Activated CD8-positive, alpha-beta memory T cell treated with anti-CD3 and anti-CD28 coated beads for 1 hour (primary cell): ENCODE data around the gene C3AR1.
"Not testable (repeated sequence)": the region's sequence is repeated elsewhere in the genome, so short reads cannot be mapped to it uniquely, and the experiment has no call there.

Experiments
- DNase-seq, 2 donors: peaks; one replicate each; pipeline ENCODE4 v3.0.0-alpha.2; 2020; ENCODE audit warnings: low read depth in 1 of 2; ENCODE audit errors: extremely low read depth in 1 of 2

The C3AR1 gene

DNA sequence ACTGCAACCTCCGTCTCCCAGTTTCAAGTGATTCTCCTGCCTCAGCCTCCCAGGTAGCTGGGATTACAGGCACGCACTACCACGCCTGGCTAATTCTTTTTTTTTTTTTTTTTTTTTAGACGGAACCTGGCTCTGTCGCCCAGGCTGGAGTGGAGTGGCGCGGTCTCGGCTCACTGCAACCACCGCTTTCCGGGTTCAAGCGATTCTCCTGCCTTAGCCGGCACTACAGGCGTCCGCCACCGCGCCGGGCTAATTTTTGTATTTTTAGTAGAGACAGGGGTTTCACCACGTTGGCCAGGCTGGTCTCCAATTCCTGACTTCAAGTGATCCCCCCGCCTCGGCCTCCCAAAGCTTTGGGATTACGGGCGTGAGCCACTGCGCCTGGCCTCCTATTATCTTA, 35.1 kb downstream of the C3AR1 start:
- not testable (repeated sequence) for DNase-seq

DNA sequence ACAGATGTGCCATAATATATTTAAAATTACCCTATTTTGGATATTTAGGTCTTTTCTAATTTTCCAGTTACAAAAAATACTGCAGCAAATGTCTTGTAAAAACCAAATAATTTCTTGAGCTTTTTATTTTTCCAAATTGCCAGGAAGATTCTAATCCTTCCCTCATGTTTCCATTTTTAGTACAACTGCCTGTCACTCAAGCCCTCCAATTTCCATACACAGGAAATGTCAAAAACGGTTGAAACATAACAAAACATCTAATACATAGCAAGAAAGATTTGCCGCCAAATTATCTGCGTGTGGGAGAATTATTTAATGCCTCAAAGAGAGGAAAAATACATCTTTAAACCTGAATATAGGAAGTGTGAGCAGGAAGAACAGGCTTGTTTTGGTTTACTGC, 36.0 kb downstream of the C3AR1 start:
- DNase-seq: no peak

DNA sequence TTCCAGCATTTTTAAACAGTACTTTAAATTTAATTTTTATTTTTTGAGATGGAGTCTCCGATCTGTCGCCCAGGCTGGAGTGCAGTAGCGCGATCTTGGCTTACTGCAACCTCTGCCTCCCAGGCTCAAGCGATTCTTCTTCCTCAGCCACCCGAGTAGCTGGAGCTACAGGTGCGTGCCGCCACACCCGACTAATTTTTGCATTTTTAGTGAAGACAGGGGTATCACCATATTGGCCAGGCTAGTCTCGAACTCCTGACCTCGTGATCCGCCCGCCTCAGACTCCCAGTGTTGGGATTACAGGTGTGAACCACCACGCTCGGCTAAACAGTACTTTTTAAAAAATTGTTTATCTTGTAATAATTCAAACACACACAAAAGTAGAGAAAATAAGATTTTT, 37.9 kb downstream of the C3AR1 start:
- no peak for DNase-seq

DNA sequence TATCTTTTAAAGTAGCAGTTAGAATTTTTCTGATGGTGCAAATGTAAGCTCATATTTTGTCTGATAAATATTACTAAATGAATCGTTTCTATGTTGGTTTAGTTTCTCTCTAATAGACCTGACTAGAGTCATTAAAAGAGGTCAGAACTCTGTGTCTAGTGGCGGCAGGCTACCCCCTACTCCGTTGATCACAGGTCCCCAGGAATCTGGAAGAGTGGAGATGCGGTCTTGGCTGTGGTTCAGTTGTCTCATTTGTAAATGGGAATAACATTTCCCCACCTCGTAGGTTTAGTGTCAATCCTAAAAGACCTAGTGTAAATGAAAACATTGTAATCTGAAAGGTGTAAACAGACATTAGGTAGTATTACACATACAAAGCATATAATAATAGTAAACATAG, 38.3 kb downstream of the C3AR1 start:
- no peak for DNase-seq

DNA sequence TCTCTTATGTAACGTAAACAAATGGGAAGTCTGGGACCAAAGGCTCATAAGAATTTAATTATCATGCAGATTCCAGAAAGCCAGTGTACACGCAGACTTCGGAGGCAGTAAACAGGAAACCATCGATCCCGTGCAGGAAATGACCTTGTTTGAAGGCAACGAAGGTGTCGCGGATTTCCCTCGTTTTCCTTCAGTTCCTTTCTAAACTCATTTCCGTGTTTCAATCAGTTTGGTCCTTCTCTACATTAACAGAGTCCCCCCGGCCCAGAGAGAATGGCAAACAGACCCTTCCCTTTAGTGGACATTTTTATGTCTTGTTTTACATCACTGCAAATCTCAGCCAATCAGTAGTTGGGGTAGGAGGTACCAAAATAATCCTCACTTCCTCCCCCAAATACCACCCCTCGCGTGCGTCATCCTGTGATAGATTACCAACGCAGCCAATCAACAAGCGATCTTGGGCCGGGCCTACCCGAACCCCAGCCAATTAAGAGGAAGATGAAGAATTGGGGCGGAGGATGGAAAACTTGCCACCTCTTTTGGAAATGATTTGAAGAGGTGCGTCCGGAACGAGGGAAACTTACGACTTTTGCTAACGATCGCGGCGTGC, 39.8 kb downstream of the C3AR1 start:
- DNase-seq: peak; percentile 85 to 93

DNA sequence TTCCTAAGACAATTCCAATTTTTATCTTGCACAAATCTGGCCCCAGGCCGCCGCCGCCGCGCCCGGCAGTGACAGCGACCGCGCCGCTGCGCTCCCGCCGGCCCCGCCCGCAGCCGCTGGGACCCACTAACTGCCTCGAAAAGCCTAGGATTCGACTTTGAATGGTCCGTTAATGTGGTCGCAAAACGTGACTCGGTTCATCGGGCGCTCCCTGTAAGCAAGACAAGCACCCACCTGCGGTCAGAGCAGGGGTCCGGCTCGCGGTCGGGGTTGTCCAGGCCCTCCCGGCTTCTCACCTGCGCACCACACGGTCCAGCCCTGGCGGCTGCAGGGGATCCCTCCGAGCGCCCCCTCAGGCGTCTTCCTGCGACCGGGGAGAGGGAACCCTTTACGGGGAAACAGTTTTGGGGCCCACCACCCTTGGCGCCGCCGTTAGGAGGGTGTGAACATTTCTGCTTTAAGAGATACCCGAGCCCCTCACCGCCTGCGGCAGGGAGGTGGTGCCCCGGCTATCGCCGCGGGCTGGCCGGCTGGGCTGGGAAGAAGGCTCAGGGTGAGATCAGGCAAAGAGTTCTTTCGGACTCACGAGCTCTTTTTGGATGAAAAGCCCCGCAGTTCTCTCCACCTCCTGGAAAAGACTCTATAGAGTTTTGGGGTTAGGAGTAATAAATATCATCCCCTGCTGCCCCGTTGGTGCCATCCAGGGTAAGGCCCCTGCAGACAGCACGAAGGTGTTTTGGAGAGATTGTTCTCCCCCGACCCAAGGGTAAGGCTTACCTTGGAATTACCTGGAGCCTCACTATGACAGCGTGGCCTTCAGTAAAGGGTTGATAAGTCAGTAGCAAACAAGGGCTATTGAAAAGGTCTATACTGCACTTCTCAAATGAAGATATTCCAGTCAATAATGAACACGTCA, 47.2 kb downstream of the C3AR1 start:
- no peak for DNase-seq

DNA sequence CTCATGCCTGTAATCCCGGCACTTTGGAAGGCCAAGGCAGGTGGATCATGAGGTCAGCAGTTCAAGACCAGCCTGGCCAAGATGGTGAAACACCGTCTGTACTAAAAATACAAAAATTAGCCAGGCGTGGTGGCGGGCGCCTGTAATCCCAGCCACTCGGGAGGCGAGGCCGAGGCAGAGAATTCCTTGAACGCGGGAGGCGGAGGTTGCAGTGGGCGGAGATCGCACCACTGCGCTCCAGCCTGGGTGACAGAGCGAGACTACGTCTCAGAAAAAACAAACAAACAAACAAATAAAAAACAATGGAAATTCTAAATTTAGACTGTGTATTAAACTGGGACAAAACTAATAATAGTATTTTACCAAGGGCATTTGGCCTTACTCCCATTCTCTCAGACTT, 47.9 kb downstream of the C3AR1 start:
- not testable (repeated sequence) for DNase-seq

DNA sequence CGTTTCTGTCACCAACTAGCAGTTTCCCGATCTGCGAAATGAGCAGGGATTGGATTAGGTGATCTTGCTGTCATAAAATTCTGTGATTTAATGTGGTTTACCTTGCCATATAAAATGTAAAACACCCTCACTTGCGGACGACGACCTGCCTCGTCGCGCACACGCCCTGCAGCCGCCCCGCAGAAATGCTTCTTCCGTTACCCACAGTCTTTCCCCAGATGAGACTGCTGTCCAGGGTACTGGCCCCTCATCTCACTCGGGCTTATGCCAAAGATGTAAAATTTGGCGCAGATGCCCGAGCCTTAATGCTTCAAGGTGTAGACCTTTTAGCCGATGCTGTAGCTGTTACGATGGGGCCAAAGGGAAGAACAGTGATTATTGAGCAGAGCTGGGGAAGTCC, 51.3 kb downstream of the C3AR1 start:
- DNase-seq: no peak

DNA sequence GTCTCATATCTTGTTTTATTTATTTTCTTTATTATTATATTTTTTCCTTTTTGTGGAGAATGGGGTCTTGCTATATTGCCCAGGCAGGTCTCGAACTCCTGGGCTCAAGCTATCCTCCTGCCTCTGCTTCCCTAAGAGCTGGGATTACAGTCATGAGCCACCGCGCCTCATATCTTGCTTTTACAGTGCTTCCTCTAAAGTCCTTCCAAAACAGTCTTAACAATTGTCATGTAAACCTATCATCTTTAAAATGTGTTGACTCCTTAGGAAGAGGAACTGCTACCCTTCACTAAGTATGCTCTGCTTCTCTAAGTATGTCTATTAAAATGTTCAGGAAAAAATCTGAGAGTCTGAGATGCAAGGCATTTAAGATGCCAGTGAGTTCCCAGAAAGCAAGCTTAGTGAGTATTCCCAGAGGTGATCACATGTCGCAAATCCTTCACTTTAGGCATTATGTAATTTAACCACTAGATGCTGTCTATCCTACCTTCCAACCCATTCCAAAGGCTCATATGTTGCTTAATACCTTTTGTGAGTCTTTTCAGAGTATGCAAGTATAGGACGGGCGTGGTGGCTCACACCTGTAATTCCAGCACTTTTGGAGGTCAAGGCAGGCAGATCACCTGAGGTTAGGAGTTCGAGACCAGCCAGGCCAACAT, 53.4 kb downstream of the C3AR1 start:
- no peak for DNase-seq

DNA sequence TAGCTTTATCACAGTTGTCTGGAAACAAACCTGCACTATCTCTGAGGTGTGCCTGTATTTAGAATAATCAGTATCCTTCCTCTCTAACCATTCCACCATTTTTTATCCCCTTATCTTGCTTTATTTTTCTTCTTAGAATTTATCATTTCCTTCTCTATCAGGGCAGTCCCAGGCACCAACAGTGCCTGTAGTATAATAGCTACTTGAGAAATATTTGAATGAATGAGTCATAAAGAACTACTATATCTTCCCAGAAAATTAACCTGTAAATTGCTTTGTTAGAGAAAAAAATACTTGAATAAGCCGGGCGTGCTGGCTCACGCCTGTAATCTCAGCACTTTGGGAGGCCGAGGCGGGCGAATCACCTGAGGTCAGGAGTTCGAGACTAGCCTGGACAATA, 54.8 kb downstream of the C3AR1 start:
- no peak for DNase-seq
